Measurements from ENCODE around the gene SLC35F1. TPM values are rescaled to one million over a fixed set of nuclear protein-coding genes. Genes with fewer than 3 reads are reported as not detected.

The SLC35F1 gene
- total and polyA plus RNA-seq, 10 of the 15 experiments (the other 5 are each of a cell fraction or from before 2014, with no cell fraction given), result 0.01 TPM; not detected in 9

GRCh38 chr6:118147511-118147910 lies 240.4 kb downstream of the SLC35F1 start:
- H3K9me3 ChIP-seq (replicated peaks; ENCODE audit: control insufficient read depth, insufficient read depth, low read length), result no peaks in the 10 kb centered on the region
- no peaks in the 10 kb centered on the region; a peak in 1 of 4 replicates for H3K27me3 ChIP-seq (replicated peaks in 1 of 2; ENCODE audit: control insufficient read depth in 2 of 2, insufficient read depth in 2 of 2, low read length in 1 of 2)
- ChIA-PET CTCF (no interaction called here), RAD21 (ENCODE audit: unreplicated experiment) (no interaction called here), POLR2A (no interaction called here), SMC1A (ENCODE audit: uncharacterized antibody, unreplicated experiment) (no interaction called here)
- intact Hi-C loops (cut with micrococcal nuclease; ENCODE audit: unreplicated experiment), result no loop called here
- BruUV-seq (replicated peaks), result no TSS peak
- H3K4me3 ChIP-seq, result no peak overlapping the region
- no peaks in the 10 kb centered on the region for H3K36me3 ChIP-seq (ENCODE audit: control insufficient read depth in 2 of 2, insufficient read depth in 2 of 2, low read length in 1 of 2)
- H3K9ac ChIP-seq (ENCODE audit: control insufficient read depth, insufficient read depth, low read length), result no peak overlapping the region
- no peaks in the 10 kb centered on the region for H4K20me1 ChIP-seq (ENCODE audit: control insufficient read depth, insufficient read depth)
- no peaks in the 10 kb centered on the region for H3K79me2 ChIP-seq (ENCODE audit: control insufficient read depth, insufficient read depth, low read length)
- FAIRE-seq (no peak), ATAC-seq (no peak), DNase-seq (ENCODE audit: low read depth, low spot score) (no peak)
- H2AFZ ChIP-seq (ENCODE audit: control insufficient read depth, low read depth, low read length), result no peak overlapping the region
- H3K4me2 ChIP-seq (ENCODE audit: control insufficient read depth, insufficient read depth), result no peak overlapping the region
- 55% methylated on average over 5 of the region's 5 CpGs for WGBS (ENCODE audit: insufficient coverage, insufficient replicate concordance, low lambda C conversion rate, missing lambda C conversion rate)
- no peak for TF ChIP-seq SREBF1 (IDR thresholded peaks at IDR 0.05; ENCODE audit: low read length)
- no peak for TF ChIP-seq ZBTB40 (IDR thresholded peaks at IDR 0.05; ENCODE audit: borderline replicate concordance)
- no peak for TF ChIP-seq BCL3 (IDR thresholded peaks at IDR 0.05; ENCODE audit: borderline replicate concordance, insufficient read depth, low read depth, low read length, poor library complexity, severe bottlenecking)
- no peak for TF ChIP-seq FOXK2 (IDR thresholded peaks at IDR 0.05)
- no peak for TF ChIP-seq CHD1 (IDR thresholded peaks at IDR 0.05; ENCODE audit: low read depth, low read length)
- TF ChIP-seq POLR2AphosphoS5 (IDR thresholded peaks at IDR 0.05; ENCODE audit: low read length), result no peak
- no peak for TF ChIP-seq TCF3 (IDR thresholded peaks at IDR 0.05; ENCODE audit: borderline replicate concordance, insufficient read depth, low read depth, low read length)
- TF ChIP-seq NRF1 (conservative IDR thresholded peaks at IDR 0.05; ENCODE audit: low read depth, low read length), result no peak
- TF ChIP-seq CEBPZ (IDR thresholded peaks at IDR 0.05; ENCODE audit: low read depth, low read length), result no peak
- no peak for TF ChIP-seq REST (IDR thresholded peaks at IDR 0.05; ENCODE audit: low read depth, low read length)
- TF ChIP-seq STAT1 (conservative IDR thresholded peaks at IDR 0.05), result no peak
- in situ Hi-C loops (cut with MboI), result no loop called here
- no peak overlapping the region for H3K27ac ChIP-seq (ENCODE audit: control insufficient read depth, insufficient read depth)
- H3K4me1 ChIP-seq (ENCODE audit: control insufficient read depth, insufficient read depth, low read length), result no peaks in the 10 kb centered on the region
